ENCODE measurements around the gene GRK4. TPM values are rescaled to one million over a fixed set of nuclear protein-coding genes. Genes with fewer than 3 reads are reported as not detected.

The GRK4 gene
- total RNA-seq, 3 donors from 2014 or later: 0.87 to 8.9 (median 3.9) TPM

GRCh38 chr4:2942037-2942531, 21.3 kb upstream of the GRK4 start:
- Histone ChIP-seq H3K36me3 (ENCODE audit: low read depth) (peaks cover 3% of the 10 kb centered on the region), H3K4me1 (ENCODE audit: low read depth) (peaks cover 7% of the 10 kb centered on the region), H3K9me3 (no peaks in the 10 kb centered on the region), H3K4me3 (no peak overlapping the region)
- TF ChIP-seq CTCF (IDR thresholded peaks at IDR 0.05): no peak
- DNase-seq (peak in 1 of 3 donors; percentile 46), ATAC-seq (peak; percentile 1)
- intact Hi-C loops (cut with DNase I, micrococcal nuclease): loop anchor here in 1 of 2 donors (10.0 kb wide), 1 partner anchor 177 kb away; no protein-coding TSS in a partner anchor

- ATAC-seq: peak; percentile 94
- intact Hi-C loops (cut with DNase I, micrococcal nuclease): loop anchor here in 1 of 2 donors (10.0 kb wide), 1 partner anchor 178 kb away; no protein-coding TSS in a partner anchor
Measured at GRCh38 chr4:2942532-2943363, 20.6 kb upstream of the GRK4 start.

GRCh38 chr4:2943364-2944090, 19.8 kb upstream of the GRK4 start:
- ATAC-seq (no peak), DNase-seq (peak in 1 of 3 donors; percentile 44)
- Histone ChIP-seq H3K4me1 (ENCODE audit: low read depth) (peaks cover 7% of the 10 kb centered on the region), H3K9me3 (no peaks in the 10 kb centered on the region), H3K4me3 (no peak overlapping the region), H3K36me3 (ENCODE audit: low read depth) (peaks cover 3% of the 10 kb centered on the region)
- intact Hi-C loops (cut with DNase I, micrococcal nuclease): loop anchor here in 1 of 2 donors (10.0 kb wide), 1 partner anchor 179 kb away; no protein-coding TSS in a partner anchor
- no peak for TF ChIP-seq CTCF (IDR thresholded peaks at IDR 0.05)

More at GRCh38 chr4:2942532-2943363, 20.6 kb upstream of the GRK4 start:
- TF ChIP-seq CTCF (IDR thresholded peaks at IDR 0.05): no peak
- peak; percentile 80 to 89 (median 87) for DNase-seq
- Histone ChIP-seq H3K36me3 (ENCODE audit: low read depth) (peaks cover 3% of the 10 kb centered on the region), H3K9me3 (no peaks in the 10 kb centered on the region), H3K4me3 (no peak overlapping the region), H3K4me1 (ENCODE audit: low read depth) (peaks cover 7% of the 10 kb centered on the region)

- DNase-seq (peak in 1 of 3 donors; percentile 43), ATAC-seq (no peak)
- TF ChIP-seq CTCF (IDR thresholded peaks at IDR 0.05): no peak
- H3K4me1 ChIP-seq (ENCODE audit: low read depth): peaks cover 7% of the 10 kb centered on the region
- intact Hi-C loops (cut with DNase I, micrococcal nuclease): loop anchor here in 1 of 2 donors (10.0 kb wide), 1 partner anchor 179 kb away; no protein-coding TSS in a partner anchor
- H3K36me3 ChIP-seq (ENCODE audit: low read depth): peaks cover 3% of the 10 kb centered on the region
- no peaks in the 10 kb centered on the region for H3K9me3 ChIP-seq
- H3K4me3 ChIP-seq: no peak overlapping the region
Measured at GRCh38 chr4:2944091-2944482, 19.3 kb upstream of the GRK4 start.
